GM18861 (cell line): ENCODE results near the gene HLF.

Source experiments
- ATAC-seq: cut with Tn5 transposase; IDR thresholded peaks from one replicate; pipeline ENCODE4 v1.9.1; 2021; ENCODE audit not compliant: unreplicated experiment

The HLF gene

DNA sequence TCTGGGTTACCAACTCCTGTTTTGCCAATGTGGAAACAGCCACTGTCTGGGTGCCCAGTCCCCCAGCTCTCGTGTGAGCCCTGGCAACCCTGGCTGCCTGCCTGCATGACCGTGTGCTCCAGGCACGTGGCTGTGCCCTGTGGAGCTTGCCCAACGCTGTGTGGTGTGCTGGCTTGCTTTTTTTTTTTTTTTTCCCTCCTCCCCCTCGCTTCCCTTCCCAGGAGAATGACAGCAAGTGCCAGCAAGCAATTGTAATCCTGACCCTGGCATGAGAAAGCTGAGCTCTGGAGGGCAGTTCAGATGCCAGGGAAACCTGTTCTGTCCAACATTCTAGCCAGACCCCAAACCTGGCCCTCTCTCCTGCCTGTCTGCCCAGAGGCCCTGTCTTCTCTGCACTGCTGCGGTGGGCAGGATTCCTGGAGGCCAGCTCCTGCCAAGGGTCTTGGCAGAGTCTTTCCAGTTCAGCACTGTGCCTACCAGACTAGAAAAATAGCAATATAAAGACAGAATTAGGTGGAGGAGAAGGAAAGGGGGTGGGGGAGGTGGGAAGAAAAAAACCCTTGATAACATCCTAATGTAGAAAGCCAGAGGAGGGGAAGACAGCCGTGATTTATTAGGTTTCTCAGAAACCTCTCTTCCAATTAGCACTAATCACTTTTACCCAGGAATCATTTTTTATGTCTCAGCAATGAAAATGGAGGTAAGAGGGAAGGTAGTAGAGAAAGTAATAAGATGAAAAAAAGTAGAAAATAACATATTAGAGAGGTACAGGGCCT is 9.0 kb downstream of the HLF start:
- ATAC-seq: no peak

DNA sequence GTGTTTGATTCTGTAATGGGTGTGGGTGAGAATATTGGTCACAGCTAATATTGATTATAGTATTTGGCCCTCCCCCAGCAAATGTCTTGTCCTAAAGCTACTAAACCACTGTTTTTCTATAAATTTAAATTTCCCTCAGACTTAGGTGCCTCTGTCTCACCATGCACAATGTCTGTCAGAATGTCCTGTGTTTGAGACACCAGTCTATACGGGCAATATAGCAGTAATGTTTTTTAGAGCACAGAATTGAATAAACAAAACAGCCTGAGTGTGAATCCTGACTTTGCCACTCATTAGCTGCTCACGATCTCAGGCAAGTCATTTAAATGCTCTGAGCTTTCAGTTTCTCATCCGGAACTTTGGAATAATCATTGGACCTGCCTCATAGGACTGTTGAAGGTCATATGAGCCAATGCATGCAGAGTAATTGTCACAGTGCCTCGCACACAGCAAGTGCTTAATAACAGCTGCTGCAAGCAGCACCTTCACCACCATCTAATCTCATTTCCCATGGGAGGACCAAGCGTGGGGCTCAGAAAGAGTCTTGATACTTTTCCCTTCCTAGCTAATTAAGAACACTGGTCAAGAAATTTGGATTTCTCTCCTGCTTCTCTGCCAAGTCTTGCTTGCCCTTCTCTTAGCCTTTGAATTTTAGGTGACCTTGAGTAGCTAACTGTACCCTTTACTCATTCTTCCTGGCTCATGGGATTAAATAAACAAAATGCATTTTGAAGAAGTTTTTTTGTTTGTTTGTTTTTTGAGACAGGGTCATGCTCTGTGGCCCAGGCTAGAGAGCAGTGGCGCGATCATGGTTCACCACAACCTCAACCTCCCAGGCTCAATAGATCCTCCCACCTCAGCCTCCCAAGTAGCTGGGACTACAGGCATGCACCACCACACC is 9.8 kb downstream of the HLF start:
- ATAC-seq: no peak

DNA sequence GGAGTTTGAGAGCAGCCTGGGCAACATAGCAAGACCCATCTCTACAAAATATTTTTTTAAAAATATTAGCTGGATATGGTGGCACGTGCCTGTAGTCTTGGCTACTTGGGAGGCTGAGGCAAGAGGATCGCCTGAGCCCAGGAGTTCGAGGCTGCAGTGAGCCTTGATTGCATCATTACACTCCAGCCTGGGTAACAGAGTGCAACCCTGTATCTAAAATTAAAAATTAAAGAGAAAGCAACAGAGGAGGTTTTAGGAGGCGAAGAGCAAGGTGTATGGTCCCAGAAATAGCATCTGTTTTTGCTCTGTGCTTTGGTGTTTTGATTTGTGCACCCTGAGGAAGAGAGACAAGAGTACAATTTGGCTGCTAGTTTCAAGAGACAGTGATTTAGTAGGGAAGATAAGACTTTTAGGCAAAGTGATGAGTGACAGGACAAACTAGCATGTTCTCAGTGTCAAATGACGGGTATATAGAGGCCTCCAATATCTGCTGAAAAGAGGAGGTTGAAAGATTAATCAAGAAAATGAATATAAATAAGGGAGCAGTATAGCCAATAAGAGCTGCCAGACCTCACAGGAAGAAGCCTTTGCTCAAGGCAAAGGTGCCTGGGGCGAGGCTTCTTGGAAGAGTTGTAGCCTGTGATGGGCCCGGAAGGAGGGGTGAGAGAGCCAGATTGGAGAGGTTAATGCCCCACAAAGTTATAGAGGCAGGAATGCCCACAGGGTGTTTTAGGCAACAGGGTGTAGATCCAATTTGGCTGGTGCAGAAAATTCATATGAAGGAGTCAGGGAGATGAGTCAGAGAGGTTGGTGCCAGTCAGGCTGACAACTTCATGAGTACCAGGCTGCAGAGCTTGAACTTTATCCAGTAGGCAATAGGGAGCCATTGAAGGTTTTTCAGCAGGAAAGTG is 11.4 kb downstream of the HLF start:
- ATAC-seq: no peak

DNA sequence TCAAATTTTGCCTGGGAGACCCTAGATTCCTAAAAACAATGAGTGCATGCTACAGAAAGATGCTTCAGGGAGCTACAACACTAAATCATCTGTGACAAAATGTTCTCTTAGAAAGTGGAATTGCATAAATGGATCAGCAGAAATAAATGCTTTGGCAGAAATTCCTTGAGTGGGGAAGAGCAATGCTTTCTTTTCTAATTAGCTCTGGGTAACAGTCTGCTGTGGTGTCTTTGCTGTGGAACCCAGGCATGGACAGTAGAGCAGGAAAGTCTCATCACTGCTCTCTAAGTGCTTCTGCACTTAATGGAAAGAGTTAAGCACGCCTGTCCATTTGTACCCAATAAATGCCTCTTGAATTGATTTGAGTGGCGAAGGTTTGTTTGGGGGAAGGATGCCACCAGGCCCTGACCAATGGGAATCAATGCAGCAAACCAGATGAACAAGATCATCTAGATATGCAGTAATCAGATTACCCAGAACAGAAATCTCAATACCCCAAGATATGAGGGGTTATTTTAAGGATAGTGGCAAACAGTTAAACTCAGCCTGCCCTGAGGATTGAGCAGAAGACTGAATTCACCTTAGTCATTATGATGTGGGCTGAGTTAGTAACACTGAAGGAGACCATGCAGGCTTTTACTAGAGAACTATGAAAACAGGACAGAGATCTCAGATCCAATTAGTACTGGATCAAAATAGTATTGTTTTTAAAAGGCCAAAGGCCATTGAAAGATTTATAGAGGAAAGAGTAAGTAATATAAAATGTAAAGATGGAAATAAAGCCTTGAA is 13.6 kb downstream of the HLF start:
- ATAC-seq: no peak

- ATAC-seq: no peak
These were observed 14.4 kb downstream of the HLF start for GRCh38 chr17:55279203-55279602.

DNA sequence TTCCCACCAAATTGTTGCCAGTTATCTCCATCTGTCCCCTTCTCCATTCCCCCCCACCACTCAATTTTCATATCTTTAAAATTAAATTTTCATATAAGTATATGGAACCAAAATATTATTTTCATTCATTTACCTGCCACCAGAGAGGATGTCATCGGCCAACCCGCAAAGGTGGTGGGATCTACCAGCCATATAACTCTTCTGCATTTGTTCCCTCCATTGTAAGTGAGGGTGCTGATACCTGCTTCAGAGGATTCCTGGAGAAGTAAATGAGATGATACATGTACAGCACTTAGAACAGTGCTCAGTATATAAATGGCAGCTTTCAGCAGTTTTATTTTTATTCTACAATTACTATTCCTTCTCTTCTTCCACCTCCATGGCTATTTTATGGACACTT is 15.0 kb downstream of the HLF start:
- ATAC-seq: no peak

DNA sequence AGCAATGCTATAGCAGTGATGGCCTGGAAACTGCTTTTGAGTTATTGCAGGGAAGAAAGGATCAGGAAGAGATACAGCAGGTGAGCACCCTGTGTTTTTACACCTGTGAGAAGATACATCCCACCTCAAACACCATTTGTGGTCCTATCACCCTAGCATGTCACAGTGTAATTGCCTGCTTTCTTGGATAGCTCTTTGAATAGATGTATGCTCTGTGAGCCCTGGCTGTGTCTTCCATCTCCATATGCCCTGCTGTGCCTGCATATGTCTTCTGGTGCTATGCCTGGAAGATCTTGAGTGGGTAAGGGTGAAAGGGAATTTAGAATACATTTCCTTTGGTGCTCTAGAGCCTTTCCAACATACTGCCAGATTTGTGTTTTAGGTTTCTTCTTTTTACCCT is 15.5 kb downstream of the HLF start:
- ATAC-seq: no peak

DNA sequence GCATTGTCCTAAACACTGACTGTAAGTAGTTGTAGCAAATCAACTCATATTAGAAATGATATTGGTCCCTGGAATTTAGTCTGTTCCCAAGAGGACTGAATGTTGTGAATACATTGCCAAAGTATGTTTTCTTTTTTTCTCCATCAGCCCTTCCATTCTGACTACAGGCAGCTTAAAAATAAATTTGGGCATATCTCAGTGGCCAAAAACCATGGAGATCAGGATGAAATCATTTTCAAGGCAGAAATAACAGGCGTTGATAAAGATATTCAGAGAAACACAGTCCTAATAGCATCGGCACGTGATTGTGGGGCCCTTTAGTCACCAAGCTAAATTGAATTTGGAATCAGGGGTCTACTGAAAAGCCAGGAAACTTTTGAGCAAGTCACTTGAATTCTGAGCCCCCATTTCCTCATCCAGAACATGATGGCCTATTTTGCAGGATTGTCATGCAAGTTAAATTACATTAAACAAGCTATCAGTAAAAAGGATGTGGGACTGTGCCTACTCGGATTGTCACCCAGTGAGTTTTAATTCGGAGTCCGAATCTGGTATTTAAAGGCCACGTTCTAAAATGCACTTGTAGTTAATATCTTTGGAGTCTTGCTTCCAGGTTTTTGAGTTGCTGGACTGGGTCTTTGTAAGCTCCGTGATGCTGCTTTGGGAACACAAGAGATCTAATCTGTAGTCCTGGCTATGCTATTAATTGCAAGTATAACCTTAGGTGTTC is 17.1 kb downstream of the HLF start:
- ATAC-seq: no peak

- no peak for ATAC-seq
These were observed 17.6 kb downstream of the HLF start for GRCh38 chr17:55282379-55282702.

- ATAC-seq: no peak
These were observed 18.0 kb downstream of the HLF start for GRCh38 chr17:55282741-55283140.

GRCh38 chr17:55283256-55283965 is 18.7 kb downstream of the HLF start:
- ATAC-seq: no peak

DNA sequence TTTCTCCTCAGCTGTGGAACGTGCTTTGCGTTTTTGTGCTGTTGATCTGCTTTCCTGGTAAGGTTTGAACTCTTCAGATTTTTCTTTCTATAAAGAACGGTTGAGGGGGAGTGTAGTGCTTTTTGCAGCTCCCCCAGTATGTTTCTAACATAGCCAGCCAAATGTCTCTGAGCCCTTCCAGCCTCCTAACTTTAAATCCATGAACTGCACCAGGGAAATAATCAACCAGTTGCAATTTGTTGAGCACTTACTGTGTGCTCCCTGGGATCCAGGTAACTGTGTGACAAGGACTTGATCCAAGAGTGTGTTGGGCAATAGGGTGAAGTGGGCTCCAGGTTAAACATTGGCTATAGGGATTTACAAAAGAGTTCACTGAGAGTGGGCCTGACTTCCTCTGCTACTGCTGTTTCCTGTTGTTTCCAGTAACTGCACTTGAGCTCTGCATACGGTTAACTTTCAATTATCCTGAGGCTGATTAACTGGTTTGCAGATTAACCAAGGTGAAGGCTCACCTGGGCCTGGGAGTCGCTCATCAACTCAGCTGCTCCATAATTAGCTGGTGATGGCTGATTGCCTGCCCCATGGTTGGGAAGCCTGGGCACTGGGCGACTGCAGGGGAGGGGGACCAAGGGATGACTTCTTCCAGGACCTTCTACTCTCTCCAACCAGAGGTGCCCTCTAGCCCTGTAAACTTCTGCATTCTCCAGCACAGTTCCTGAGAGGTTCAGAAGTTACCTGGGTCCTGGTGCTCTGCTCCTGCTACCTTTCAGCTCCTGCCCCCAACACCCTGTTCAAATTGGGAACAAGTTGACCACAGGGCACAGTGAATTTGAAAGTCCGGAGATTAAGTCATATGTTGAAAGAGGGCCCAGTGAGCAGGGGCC is 19.5 kb downstream of the HLF start:
- ATAC-seq: no peak

DNA sequence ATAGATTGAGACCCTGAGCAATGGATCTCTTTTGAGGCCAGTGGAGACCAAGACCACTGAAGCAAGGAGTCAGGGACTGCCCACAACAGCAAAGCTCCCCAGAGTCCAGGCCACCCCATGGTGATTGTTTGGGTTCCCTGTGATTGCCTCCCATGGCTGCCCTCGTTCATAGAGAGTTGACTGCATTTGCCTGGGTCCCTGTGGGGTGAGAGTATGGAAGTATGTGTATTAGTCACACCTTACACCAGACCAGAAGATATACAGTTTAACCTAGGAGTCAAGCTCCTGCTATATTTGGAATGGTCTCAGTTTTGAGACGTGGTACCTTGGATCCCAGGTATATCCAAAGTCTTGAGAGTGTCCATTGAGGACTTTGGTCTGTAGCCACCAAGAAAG is 20.2 kb downstream of the HLF start:
- no peak for ATAC-seq

GRCh38 chr17:55285340-55286301 is 20.9 kb downstream of the HLF start:
- ATAC-seq: no peak

GRCh38 chr17:55286681-55287589 is 22.2 kb downstream of the HLF start:
- ATAC-seq: no peak
